ENCODE results near the gene SLC25A30. TPM values are rescaled to one million over a fixed set of nuclear protein-coding genes. Genes with fewer than 3 reads are reported as not detected.

Gene SLC25A30
- total and polyA plus RNA-seq, 2 donors (not counting 1 experiment from before 2014, with no cell fraction given): 11.2 to 16.9 TPM

GRCh38 chr13:45411631-45412030 lies 6.5 kb downstream of the SLC25A30 start:
- no peaks in the 10 kb centered on the region for H3K27me3 ChIP-seq (replicated peaks in 1 of 4; ENCODE audit: control extremely low read depth in 1 of 4, control insufficient read depth in 3 of 4, insufficient read depth in 4 of 4, low read length in 3 of 4)
- H2AFZ ChIP-seq (ENCODE audit: insufficient read depth, low read depth, low read length, poor library complexity, severe bottlenecking): no peak overlapping the region
- peaks cover 1 to 36% of the 10 kb centered on the region in 2 experiments for H3K36me3 ChIP-seq (replicated peaks in 1 of 2; ENCODE audit: control extremely low read depth in 1 of 2, control insufficient read depth in 1 of 2, extremely low read depth in 1 of 2, insufficient read depth in 2 of 2, low read length in 1 of 2)
- ChIA-PET POLR2A (no interaction called here), CTCF (interaction anchor here (0.7 kb wide), 1 partner anchor 13 kb away, joined by 3 read pairs; no protein-coding TSS in a partner anchor)
- Mint-ChIP-seq H3K4me3 (no peak overlapping the region), H3K27ac (no peak overlapping the region), H3K4me1 (peaks cover 18% of the 10 kb centered on the region), H3K27me3 (no peaks in the 10 kb centered on the region), H3K9me3 (ENCODE audit: insufficient read depth) (no peaks in the 10 kb centered on the region)
- H4K20me1 ChIP-seq (ENCODE audit: control insufficient read depth, insufficient read depth, low read length, poor library complexity, severe bottlenecking): peaks cover 34% of the 10 kb centered on the region
- no peaks in the 10 kb centered on the region for H3K9me3 ChIP-seq (ENCODE audit: control extremely low read depth in 1 of 3, control insufficient read depth in 2 of 3, insufficient read depth in 1 of 3, low read length in 2 of 3)
- ATAC-seq (ENCODE audit: low read depth): no peak
- no CpG with 5 or more reads among the region's 4 CpGs for WGBS (ENCODE audit: insufficient coverage)
- peaks cover 63% of the 10 kb centered on the region for H3K79me2 ChIP-seq (ENCODE audit: control insufficient read depth, insufficient read depth, low read length)
- TF ChIP-seq CTCF (IDR thresholded peaks at IDR 0.05): no peak
- TF ChIP-seq EZH2 (IDR thresholded peaks at IDR 0.05; ENCODE audit: borderline replicate concordance, insufficient read depth, low read depth, low read length, poor library complexity, severe bottlenecking): no peak
- peaks cover 5 to 9% of the 10 kb centered on the region in 2 donors for H3K4me1 ChIP-seq (ENCODE audit: control insufficient read depth in 2 of 2, insufficient read depth in 2 of 2, low read length in 2 of 2)
- intact Hi-C loops (cut with micrococcal nuclease): no loop called here
- H3K4me3 ChIP-seq (ENCODE audit: control extremely low read depth in 1 of 5, extremely low read depth in 1 of 5, insufficient read depth in 1 of 5, low read depth in 2 of 5, low read length in 4 of 5): no peak overlapping the region
- H3K4me2 ChIP-seq (replicated peaks; ENCODE audit: low read depth, low read length, poor library complexity, severe bottlenecking): no peak overlapping the region
- H3K9ac ChIP-seq (ENCODE audit: low read length): no peak overlapping the region
- no peak overlapping the region for H3K27ac ChIP-seq (ENCODE audit: low read length in 2 of 2)
- no peak for DNase-seq

- Histone ChIP-seq H2AFZ (ENCODE audit: insufficient read depth, low read depth, low read length, poor library complexity, severe bottlenecking) (no peak overlapping the region), H3K27ac (ENCODE audit: low read length in 2 of 2) (no peak overlapping the region), H3K9ac (ENCODE audit: low read length) (no peak overlapping the region), H4K20me1 (ENCODE audit: control insufficient read depth, insufficient read depth, low read length, poor library complexity, severe bottlenecking) (peaks cover 34% of the 10 kb centered on the region), H3K4me1 (ENCODE audit: control insufficient read depth in 2 of 2, insufficient read depth in 2 of 2, low read length in 2 of 2) (peaks cover 1 to 5% of the 10 kb centered on the region in 2 donors), H3K4me2 (replicated peaks; ENCODE audit: low read depth, low read length, poor library complexity, severe bottlenecking) (no peak overlapping the region), H3K9me3 (ENCODE audit: control extremely low read depth in 1 of 3, control insufficient read depth in 2 of 3, insufficient read depth in 1 of 3, low read length in 2 of 3) (no peaks in the 10 kb centered on the region), H3K27me3 (replicated peaks in 1 of 4; ENCODE audit: control extremely low read depth in 1 of 4, control insufficient read depth in 3 of 4, insufficient read depth in 4 of 4, low read length in 3 of 4) (no peaks in the 10 kb centered on the region), H3K4me3 (ENCODE audit: control extremely low read depth in 1 of 5, extremely low read depth in 1 of 5, insufficient read depth in 1 of 5, low read depth in 2 of 5, low read length in 4 of 5) (no peak overlapping the region), H3K36me3 (replicated peaks in 1 of 2; ENCODE audit: control extremely low read depth in 1 of 2, control insufficient read depth in 1 of 2, extremely low read depth in 1 of 2, insufficient read depth in 2 of 2, low read length in 1 of 2) (peaks cover 4 to 40% of the 10 kb centered on the region in 2 experiments), H3K79me2 (ENCODE audit: control insufficient read depth, insufficient read depth, low read length) (peaks cover 60% of the 10 kb centered on the region)
- no peak overlapping the region for H3K27ac Mint-ChIP-seq
- TF ChIP-seq CTCF (IDR thresholded peaks at IDR 0.05) (no peak), EZH2 (IDR thresholded peaks at IDR 0.05; ENCODE audit: borderline replicate concordance, insufficient read depth, low read depth, low read length, poor library complexity, severe bottlenecking) (no peak)
- peaks cover 16% of the 10 kb centered on the region for H3K4me1 Mint-ChIP-seq
- WGBS (ENCODE audit: insufficient coverage): 97% methylated on average over 4 of the region's 4 CpGs
- no peaks in the 10 kb centered on the region for H3K27me3 Mint-ChIP-seq
- ATAC-seq (ENCODE audit: low read depth): no peak
- no peak overlapping the region for H3K4me3 Mint-ChIP-seq
- CTCF ChIA-PET: interaction anchor here (0.7 kb wide), 1 partner anchor 12 kb away, joined by 3 read pairs; no protein-coding TSS in a partner anchor
- POLR2A ChIA-PET: no interaction called here
- DNase-seq: no peak
- H3K9me3 Mint-ChIP-seq (ENCODE audit: insufficient read depth): no peaks in the 10 kb centered on the region
- intact Hi-C loops (cut with micrococcal nuclease): no loop called here
These were observed 7.0 kb downstream of the SLC25A30 start for GRCh38 chr13:45411221-45411620.

All from B cell (primary cell).